ENCODE measurements around the gene INHBC. TPM values are rescaled to one million over a fixed set of nuclear protein-coding genes. Genes with fewer than 3 reads are reported as not detected.

Gene INHBC
- total RNA-seq, 1 donor from 2014 or later: not detected

DNA sequence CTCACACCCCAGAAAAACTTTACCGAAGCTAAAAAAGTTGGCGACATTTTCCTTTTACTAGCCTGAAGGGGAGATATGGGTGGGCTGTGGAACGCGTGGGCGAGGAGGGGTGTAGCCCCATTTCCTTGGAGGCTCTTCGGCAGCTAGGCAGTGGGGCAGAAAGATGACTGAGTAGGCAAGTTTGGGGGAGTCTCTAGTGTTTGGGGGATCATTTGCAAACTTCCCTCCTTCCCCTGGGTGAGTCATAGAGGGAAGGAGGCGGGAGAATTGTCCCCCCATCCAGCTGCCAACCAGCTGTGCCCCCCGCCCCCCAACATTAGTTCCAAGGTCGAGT is 27.3 kb downstream of the INHBC start:
- DNase-seq (ENCODE audit: missing footprints) (no peak), ATAC-seq (no peak)
- intact Hi-C loops (cut with DNase I): loop anchor here (1.0 kb wide), 1 partner anchor 58 kb away; the partner anchor contains the start of gene DDIT3

DNA sequence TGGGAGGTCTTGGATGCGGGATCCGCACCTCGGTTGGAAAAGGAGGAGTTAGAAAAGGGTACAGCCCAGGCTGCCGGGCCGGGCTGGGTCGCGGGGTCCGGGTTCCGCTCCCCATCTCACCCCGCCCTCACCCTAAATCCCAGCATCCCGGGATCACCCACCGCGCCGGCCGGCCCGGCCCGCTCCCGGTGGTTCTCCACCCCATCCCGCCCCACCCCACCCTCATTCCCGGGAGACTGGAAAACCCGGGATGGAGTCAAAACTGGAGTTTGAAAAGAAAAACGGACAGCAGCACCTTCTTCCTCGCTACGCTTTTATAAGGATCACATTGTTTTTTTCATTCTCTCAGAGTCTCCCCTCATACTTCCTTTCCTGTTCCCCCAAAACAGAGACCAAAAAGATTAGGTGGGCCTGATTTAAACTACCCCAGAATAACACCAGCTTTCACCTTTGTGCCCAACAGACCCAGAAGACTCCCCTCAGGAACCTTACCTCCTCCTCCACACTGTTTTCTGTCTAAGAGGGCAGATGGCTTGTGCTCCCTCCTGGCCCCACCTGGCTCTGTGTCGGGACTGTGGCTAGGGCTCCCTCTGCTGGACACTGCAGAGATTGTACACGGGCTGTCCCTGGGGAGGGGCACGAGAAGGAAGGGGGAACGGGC is 27.8 kb downstream of the INHBC start:
- ATAC-seq: peak; percentile 76
- peak; percentile 90 for DNase-seq (ENCODE audit: missing footprints)
- intact Hi-C loops (cut with DNase I): loop anchor here (1.0 kb wide), 1 partner anchor 58 kb away; the partner anchor contains the start of gene DDIT3

DNA sequence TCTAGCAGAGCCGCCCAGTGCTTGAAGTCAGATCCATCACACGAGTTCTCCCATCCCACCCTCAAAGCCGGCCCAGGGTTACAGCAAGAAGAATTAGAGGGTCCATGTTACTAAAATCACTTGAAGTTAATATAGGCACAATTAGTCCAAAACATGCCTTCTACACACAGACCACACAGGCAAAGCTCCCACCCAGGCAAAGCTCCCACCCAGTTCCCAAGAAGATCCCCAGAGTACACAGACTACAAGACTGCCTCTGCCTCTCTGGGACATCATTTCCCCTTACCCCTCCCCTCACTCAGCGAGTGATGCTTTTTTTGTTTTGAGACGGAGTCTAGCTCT is 28.3 kb downstream of the INHBC start:
- no peak for ATAC-seq
- intact Hi-C loops (cut with DNase I): loop anchor here (1.0 kb wide), 1 partner anchor 57 kb away; the partner anchor contains the start of gene DDIT3

DNA sequence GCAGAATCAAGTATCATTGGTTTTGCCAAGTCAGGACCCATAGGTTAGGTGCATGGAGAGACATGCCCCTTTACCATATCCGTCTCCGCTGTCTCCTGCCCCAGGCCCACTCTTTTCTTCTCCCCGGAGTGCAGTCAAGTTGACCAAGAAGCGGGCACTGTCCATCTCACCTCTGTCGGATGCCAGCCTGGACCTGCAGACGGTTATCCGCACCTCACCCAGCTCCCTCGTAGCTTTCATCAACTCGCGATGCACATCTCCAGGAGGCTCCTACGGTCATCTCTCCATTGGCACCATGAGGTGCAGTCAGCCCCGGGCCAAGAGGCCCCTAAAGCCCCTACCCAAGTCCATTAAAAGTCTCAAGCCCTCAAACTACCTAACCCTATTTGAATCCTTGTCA is 30.0 kb downstream of the INHBC start:
- intact Hi-C loops (cut with DNase I): no loop called here
- DNase-seq (ENCODE audit: missing footprints) (no peak), ATAC-seq (no peak)

More for the DNA sequence above, 28.3 kb downstream of the INHBC start:
- no peak for DNase-seq (ENCODE audit: missing footprints)

DNA sequence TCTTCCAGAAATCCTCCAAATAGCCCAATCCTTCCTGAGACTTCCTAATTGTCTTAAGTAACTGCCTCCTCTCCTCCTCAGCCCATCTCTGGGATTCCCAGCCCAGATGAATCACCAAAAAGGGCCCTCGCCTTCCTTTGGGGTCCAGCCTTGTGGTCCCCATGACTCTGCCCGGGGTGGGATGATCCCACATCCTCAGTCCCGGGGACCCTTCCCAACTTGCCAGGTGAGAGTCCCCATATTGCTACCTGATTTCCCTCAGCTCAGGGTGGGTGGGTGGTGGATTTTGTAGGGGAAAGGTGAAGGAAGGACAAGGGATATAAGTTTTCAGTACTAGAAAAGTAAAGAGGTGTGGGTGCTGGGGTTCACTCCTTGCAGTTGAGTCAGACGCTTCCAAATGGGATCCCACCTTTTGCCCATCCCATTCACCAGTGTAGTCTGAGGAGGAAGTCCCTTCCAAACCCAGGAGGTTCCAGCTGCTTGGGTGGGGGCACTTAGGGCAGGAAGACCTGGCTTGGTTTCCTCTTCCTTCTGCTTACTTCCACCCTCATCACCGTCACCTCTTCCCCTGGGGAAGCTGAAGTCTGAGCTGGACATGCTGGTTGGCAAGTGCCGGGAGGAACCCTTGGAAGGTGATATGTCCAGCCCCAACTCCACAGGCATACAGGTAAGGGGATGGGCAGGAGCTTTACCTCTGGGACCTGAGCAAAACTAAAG is 30.6 kb downstream of the INHBC start:
- ATAC-seq: no peak

DNA sequence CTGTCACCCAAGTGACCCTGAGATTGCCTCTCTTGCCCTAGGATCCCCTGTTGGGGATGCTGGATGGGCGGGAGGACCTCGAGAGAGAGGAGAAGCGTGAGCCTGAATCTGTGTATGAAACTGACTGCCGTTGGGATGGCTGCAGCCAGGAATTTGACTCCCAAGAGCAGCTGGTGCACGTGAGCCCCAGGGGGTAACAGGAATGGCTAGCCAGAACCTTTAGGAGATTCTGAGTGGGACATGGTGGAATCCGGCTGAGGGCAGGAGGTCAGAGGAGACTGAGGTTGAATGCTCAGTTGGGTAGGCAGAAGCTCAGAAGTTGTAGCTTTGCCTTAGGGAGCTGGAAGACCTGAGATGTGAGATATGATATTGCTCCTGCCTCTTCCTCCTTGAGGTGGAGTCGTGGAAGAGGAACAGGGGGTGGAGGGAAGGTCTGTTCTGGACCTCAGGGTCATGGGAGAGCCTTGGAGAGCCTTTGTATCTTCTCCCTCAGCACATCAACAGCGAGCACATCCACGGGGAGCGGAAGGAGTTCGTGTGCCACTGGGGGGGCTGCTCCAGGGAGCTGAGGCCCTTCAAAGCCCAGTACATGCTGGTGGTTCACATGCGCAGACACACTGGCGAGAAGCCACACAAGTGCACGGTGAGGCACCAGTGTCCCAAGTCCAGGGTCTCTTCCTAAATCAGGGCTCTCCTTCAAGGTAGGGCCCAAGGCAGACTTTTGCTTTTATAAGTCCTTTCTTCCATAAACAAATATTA is 31.3 kb downstream of the INHBC start:
- ATAC-seq (no peak), DNase-seq (ENCODE audit: missing footprints) (no peak)
- intact Hi-C loops (cut with DNase I): no loop called here

More for the DNA sequence above, 30.6 kb downstream of the INHBC start:
- no peak for DNase-seq (ENCODE audit: missing footprints)
- intact Hi-C loops (cut with DNase I): no loop called here

DNA sequence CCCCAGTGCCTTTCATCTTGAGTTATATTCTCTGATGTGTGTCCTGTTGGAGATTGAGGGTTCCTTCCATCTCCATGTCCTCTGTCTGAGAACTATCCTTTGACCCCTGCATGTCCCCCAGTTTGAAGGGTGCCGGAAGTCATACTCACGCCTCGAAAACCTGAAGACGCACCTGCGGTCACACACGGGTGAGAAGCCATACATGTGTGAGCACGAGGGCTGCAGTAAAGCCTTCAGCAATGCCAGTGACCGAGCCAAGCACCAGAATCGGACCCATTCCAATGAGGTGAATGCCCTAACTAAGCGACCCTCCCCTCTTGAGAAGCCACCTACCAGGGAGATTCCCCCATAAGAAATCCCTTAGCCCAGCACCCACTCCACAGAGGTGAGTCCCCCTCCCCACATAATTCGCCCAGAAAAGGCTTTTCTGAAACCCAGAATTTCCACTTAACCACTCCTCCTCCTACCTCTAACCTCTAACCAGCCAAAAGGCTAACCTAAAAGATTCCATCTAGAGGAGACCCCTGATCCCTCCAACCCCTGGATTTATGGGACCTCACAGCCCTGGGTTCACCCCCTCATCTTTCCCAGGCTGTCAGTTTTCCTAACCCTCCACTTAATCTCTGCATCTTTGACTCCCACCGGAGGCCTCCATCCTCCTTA is 32.8 kb downstream of the INHBC start:
- intact Hi-C loops (cut with DNase I): no loop called here
- ATAC-seq: no peak
- DNase-seq (ENCODE audit: missing footprints): no peak

DNA sequence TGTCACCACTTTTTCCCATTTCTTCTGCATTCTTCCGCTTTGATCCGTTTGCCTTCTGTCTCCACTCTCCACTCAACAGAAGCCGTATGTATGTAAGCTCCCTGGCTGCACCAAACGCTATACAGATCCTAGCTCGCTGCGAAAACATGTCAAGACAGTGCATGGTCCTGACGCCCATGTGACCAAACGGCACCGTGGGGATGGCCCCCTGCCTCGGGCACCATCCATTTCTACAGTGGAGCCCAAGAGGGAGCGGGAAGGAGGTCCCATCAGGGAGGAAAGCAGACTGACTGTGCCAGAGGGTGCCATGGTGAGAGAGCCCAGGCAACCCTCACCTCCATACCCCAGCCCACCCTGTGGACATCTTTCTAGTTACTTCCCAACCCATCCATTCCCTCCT is 33.3 kb downstream of the INHBC start:
- ATAC-seq: no peak
- DNase-seq (ENCODE audit: missing footprints): no peak
- intact Hi-C loops (cut with DNase I): no loop called here

DNA sequence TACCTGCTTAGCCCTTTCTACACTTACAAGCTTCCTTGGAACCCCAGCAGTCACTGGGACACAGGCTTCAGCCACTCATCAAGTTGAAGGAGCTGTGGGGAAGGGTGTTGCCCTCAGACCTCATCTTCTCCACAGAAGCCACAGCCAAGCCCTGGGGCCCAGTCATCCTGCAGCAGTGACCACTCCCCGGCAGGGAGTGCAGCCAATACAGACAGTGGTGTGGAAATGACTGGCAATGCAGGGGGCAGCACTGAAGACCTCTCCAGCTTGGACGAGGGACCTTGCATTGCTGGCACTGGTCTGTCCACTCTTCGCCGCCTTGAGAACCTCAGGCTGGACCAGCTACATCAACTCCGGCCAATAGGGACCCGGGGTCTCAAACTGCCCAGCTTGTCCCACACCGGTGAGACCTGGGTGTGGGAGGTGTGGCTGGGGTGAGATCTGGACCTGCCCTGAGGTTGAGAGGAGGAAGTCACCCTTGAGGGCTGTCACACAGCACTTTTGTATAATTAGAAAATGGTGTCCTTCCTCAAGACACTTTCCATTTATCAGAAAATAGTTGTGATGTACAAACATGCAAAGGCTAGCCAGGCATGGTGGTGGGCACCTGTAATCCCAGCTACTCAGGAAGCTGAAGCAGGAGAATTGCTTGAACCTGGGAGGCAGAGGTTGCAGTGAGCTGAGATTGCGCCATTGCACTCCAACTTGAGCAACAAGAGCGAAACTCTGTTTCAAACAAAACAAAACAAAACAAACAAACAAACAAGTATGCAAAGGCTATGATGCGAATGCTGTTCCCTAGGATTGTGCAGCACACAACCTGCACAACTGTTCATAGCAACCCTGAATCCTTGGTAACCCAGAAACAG is 34.9 kb downstream of the INHBC start:
- intact Hi-C loops (cut with DNase I): no loop called here
- no peak for ATAC-seq
- no peak for DNase-seq (ENCODE audit: missing footprints)

DNA sequence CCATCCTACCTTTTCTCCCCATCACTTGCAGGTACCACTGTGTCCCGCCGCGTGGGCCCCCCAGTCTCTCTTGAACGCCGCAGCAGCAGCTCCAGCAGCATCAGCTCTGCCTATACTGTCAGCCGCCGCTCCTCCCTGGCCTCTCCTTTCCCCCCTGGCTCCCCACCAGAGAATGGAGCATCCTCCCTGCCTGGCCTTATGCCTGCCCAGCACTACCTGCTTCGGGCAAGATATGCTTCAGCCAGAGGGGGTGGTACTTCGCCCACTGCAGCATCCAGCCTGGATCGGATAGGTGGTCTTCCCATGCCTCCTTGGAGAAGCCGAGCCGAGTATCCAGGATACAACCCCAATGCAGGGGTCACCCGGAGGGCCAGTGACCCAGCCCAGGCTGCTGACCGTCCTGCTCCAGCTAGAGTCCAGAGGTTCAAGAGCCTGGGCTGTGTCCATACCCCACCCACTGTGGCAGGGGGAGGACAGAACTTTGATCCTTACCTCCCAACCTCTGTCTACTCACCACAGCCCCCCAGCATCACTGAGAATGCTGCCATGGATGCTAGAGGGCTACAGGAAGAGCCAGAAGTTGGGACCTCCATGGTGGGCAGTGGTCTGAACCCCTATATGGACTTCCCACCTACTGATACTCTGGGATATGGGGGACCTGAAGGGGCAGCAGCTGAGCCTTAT is 35.8 kb downstream of the INHBC start:
- intact Hi-C loops (cut with DNase I): no loop called here

DNA sequence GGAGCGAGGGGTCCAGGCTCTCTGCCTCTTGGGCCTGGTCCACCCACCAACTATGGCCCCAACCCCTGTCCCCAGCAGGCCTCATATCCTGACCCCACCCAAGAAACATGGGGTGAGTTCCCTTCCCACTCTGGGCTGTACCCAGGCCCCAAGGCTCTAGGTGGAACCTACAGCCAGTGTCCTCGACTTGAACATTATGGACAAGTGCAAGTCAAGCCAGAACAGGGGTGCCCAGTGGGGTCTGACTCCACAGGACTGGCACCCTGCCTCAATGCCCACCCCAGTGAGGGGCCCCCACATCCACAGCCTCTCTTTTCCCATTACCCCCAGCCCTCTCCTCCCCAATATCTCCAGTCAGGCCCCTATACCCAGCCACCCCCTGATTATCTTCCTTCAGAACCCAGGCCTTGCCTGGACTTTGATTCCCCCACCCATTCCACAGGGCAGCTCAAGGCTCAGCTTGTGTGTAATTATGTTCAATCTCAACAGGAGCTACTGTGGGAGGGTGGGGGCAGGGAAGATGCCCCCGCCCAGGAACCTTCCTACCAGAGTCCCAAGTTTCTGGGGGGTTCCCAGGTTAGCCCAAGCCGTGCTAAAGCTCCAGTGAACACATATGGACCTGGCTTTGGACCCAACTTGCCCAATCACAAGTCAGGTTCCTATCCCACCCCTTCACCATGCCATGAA is 36.5 kb downstream of the INHBC start:
- DNase-seq (ENCODE audit: missing footprints): no peak
- no peak for ATAC-seq
- intact Hi-C loops (cut with DNase I): no loop called here

More for the DNA sequence above, 35.8 kb downstream of the INHBC start:
- DNase-seq (ENCODE audit: missing footprints) (no peak), ATAC-seq (no peak)

DNA sequence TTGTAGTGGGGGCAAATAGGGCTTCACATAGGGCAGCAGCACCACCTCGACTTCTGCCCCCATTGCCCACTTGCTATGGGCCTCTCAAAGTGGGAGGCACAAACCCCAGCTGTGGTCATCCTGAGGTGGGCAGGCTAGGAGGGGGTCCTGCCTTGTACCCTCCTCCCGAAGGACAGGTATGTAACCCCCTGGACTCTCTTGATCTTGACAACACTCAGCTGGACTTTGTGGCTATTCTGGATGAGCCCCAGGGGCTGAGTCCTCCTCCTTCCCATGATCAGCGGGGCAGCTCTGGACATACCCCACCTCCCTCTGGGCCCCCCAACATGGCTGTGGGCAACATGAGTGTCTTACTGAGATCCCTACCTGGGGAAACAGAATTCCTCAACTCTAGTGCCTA is 37.1 kb downstream of the INHBC start:
- intact Hi-C loops (cut with DNase I): no loop called here
- DNase-seq (ENCODE audit: missing footprints) (no peak), ATAC-seq (no peak)

DNA sequence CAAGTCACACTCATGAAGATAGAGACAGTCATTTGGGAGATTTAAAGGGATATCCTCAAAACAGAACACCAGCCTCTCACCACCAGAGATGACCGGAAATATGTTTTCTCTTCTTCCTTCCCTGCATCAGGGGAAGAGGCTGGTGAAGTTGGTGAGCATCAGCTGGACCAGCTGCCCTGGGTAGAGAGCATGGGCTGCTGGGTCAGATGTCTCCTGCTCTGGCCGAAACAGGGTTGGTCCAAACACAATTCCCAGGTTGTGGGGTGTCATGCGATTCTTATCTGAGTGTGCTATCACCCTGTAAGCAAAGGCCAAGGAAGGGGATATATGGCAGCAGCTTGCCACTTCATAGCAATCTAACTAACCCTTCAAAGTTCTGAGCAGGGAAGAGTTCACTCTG is 37.8 kb downstream of the INHBC start:
- ATAC-seq (no peak), DNase-seq (ENCODE audit: missing footprints) (no peak)
- intact Hi-C loops (cut with DNase I): no loop called here

DNA sequence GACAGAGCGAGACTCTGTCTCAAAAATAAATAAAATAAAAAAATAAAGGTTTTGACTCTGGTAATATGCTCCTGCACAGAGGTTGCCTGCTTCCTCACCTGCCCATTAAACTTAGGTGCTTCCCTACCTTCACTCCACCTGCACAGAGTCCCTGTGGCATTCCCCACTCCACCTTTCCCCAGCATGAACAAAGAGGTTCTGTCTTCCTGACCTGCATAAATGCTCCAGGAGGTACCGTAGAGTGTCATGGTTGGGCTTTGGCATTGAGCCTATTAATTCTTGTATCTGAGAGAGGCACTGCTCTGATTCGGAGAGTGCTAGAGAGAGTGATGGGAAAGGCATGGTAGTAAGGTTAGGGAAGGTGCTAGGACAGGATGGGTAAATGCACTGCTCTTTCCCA is 38.8 kb downstream of the INHBC start:
- intact Hi-C loops (cut with DNase I): no loop called here
- DNase-seq (ENCODE audit: missing footprints): no peak
- no peak for ATAC-seq

DNA sequence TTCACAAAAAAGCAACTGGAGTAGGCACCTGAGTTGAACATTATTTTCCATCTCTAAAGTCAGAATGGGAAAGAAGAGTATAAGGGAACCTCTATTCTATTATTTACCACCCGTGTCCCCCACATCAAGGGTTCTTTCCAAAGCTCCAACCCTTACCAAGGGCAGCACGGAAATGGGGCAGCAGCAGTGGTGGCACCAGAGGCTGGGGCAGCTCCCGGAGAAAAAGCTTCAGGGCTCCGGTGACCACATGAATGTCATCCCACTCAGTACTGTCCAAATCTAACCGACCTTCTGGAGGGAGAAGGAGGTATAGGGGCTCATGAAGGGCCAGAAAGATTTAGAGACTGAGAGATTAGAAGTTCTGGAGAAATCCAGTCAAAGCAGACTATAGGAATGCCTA is 39.3 kb downstream of the INHBC start:
- DNase-seq (ENCODE audit: missing footprints): no peak
- intact Hi-C loops (cut with DNase I): no loop called here
- no peak for ATAC-seq

DNA sequence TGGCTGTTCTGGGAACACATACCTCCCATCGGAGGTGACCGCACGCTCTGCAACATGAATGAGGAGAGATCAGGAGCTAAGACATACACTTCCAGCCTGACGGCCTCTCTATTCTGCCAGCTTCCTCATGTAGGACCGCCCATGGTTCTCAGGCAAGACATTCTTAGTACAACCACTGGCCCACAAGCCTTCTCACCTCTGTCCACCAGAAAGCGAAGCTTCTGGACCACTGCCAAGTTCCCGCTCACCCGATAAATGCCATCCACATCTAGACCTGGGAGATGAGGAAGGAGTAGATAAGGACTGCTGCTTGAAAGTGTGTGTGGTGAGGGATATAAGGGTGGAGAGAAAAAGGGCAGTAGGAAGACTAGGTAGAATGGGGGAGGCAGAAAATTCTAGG is 39.8 kb downstream of the INHBC start:
- DNase-seq (ENCODE audit: missing footprints) (no peak), ATAC-seq (no peak)
- intact Hi-C loops (cut with DNase I): no loop called here

DNA sequence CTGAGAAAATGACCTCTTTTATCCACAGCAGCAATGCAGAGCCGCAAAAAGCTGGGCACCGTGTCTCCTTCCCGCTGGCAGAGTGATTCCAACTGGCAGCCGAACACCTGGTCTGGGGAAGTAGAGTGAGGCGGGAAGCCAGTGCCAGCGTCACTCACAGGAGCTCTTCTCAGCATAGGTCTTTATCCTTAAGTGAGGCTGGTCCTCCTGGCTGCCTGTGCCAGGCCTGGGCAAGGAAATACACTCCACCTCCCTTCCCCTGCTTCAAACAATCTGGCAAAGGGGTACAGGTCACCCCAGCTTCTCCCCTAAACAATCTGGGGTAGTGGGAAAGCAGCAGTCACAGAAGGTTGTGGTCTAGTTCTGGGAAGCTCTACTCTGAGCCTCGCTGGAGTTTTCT is 40.3 kb downstream of the INHBC start:
- ATAC-seq: no peak
- DNase-seq (ENCODE audit: missing footprints): no peak
- intact Hi-C loops (cut with DNase I): no loop called here
